WI38 (cell line): ENCODE measurements around the gene GPR55.

Experiments used
- H3K4me3 ChIP-seq: 2 replicates; pipeline ENCODE4 v1.5.1; 2011; ENCODE audit warnings: low read depth, mild to moderate bottlenecking, control low read depth, low read length
- CTCF ChIP-seq: IDR thresholded peaks from 2 replicates; pipeline ENCODE4 v1.5.1; 2012; ENCODE audit warnings: low read depth, mild to moderate bottlenecking, control low read depth, low read length

The GPR55 gene

GRCh38 chr2:230932556-230933511 lies 7.8 kb upstream of the GPR55 start:
- no peak overlapping the region for H3K4me3 ChIP-seq
- no peak for TF ChIP-seq CTCF

- no peak for TF ChIP-seq CTCF
- H3K4me3 ChIP-seq, result no peak overlapping the region
These were observed 6.7 kb upstream of the GPR55 start for GRCh38 chr2:230931556-230932231.

- TF ChIP-seq CTCF, result no peak
- no peak overlapping the region for H3K4me3 ChIP-seq
These were observed 6.0 kb upstream of the GPR55 start for GRCh38 chr2:230930928-230931555.

- TF ChIP-seq CTCF, result no peak
These were observed 5.2 kb upstream of the GPR55 start for GRCh38 chr2:230930149-230930780.

GRCh38 chr2:230929381-230930148 lies 4.5 kb upstream of the GPR55 start:
- TF ChIP-seq CTCF, result no peak
- H3K4me3 ChIP-seq, result no peak overlapping the region

More at GRCh38 chr2:230930149-230930780, 5.2 kb upstream of the GPR55 start:
- H3K4me3 ChIP-seq, result no peak overlapping the region

- H3K4me3 ChIP-seq, result no peak overlapping the region
These were observed 3.8 kb upstream of the GPR55 start for GRCh38 chr2:230928701-230929380.

More at GRCh38 chr2:230928701-230929380, 3.8 kb upstream of the GPR55 start:
- TF ChIP-seq CTCF, result no peak
